ENCODE measurements around the gene THSD4. TPM values are rescaled to one million over a fixed set of nuclear protein-coding genes. Genes with fewer than 3 reads are reported as not detected.

Gene THSD4
- total and polyA plus RNA-seq, 2 of the 8 experiments (the other 6 are each of a cell fraction or from before 2014, with no cell fraction given): 2.5 to 6.2 TPM

DNA sequence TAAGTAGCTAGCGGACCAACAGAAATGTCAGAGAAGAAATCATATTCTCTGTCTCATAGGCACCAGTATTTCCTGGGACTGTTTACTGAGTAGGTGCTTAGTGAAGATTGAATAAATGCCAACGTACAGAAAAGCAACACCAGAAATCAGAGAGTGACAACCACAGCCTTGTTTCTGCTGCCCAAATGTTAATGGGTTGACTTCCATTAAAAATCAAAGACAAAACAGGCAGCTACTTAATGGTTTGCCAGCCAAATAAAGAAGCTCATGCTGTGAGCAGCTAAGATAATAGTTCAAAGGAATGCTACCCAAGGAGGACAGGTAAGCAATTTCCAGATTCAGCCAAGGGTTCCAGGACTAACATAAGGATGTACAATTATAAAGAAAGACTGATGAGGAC, 270.7 kb downstream of the THSD4 start:
- CTCF ChIA-PET (ENCODE audit: partially characterized antibody): interaction anchor here (0.7 to 4.0 kb wide), 25 partner anchors 9 to 783 kb away, joined by 3 to 61 read pairs (median 4); no protein-coding TSS in a partner anchor
- no peak for FAIRE-seq
- no peak for TF ChIP-seq CHD1 (IDR thresholded peaks at IDR 0.05; ENCODE audit: low read depth, low read length)
- TF ChIP-seq SP4 (IDR thresholded peaks at IDR 0.05; ENCODE audit: low read length): no peak
- TF ChIP-seq SP1 (IDR thresholded peaks at IDR 0.05; ENCODE audit: low read depth, low read length): no peak
- no peak for TF ChIP-seq FOSL1 (IDR thresholded peaks at IDR 0.05; ENCODE audit: insufficient read depth, low read depth, low read length)
- TF ChIP-seq, protein P1, sequence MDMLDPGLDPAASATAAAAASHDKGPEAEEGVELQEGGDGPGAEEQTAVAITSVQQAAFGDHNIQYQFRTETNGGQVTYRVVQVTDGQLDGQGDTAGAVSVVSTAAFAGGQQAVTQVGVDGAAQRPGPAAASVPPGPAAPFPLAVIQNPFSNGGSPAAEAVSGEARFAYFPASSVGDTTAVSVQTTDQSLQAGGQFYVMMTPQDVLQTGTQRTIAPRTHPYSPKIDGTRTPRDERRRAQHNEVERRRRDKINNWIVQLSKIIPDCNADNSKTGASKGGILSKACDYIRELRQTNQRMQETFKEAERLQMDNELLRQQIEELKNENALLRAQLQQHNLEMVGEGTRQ (IDR thresholded peaks at IDR 0.05; ENCODE audit: low read length): no peak
- TF ChIP-seq EP300 (IDR thresholded peaks at IDR 0.05; ENCODE audit: borderline replicate concordance in 1 of 2, low read depth in 2 of 2, low read length in 2 of 2): no peak
- no peak for TF ChIP-seq TAF1 (IDR thresholded peaks at IDR 0.05; ENCODE audit: low read depth, low read length)
- TF ChIP-seq, protein P2, sequence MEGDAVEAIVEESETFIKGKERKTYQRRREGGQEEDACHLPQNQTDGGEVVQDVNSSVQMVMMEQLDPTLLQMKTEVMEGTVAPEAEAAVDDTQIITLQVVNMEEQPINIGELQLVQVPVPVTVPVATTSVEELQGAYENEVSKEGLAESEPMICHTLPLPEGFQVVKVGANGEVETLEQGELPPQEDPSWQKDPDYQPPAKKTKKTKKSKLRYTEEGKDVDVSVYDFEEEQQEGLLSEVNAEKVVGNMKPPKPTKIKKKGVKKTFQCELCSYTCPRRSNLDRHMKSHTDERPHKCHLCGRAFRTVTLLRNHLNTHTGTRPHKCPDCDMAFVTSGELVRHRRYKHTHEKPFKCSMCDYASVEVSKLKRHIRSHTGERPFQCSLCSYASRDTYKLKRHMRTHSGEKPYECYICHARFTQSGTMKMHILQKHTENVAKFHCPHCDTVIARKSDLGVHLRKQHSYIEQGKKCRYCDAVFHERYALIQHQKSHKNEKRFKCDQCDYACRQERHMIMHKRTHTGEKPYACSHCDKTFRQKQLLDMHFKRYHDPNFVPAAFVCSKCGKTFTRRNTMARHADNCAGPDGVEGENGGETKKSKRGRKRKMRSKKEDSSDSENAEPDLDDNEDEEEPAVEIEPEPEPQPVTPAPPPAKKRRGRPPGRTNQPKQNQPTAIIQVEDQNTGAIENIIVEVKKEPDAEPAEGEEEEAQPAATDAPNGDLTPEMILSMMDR (IDR thresholded peaks at IDR 0.05; ENCODE audit: control extremely low read depth in 1 of 3, insufficient read depth in 1 of 3, low read depth in 1 of 3, low read length in 3 of 3): no peak
- no peak for TF ChIP-seq POLR2A (IDR thresholded peaks at IDR 0.05; ENCODE audit: control extremely low read depth in 1 of 2, low read depth in 2 of 2, low read length in 2 of 2)
- no peak for TF ChIP-seq EZH2 (IDR thresholded peaks at IDR 0.05; ENCODE audit: low read depth, low read length, severe bottlenecking)

More for the DNA sequence above, 270.7 kb downstream of the THSD4 start:
- 46% methylated on average over 2 of the region's 2 CpGs; no CpG with 5 or more reads in 1 of the 2 experiments for WGBS, 2 experiments (ENCODE audit: extremely low coverage in 1 of 2, insufficient coverage in 1 of 2, insufficient read length in 1 of 2, insufficient replicate concordance in 2 of 2, low coverage in 1 of 2, low lambda C conversion rate in 2 of 2, missing lambda C conversion rate in 1 of 2)
- POLR2A ChIA-PET (ENCODE audit: partially characterized antibody): interaction anchor here (0.6 to 1.9 kb wide), 4 partner anchors 10 to 415 kb away, joined by 3 to 5 read pairs (median 4); no protein-coding TSS in a partner anchor
- H3K79me1 ChIP-seq (ENCODE audit: low read depth, low read length): no peaks in the 10 kb centered on the region
- H2AK5ac ChIP-seq (ENCODE audit: low read depth, low read length): peak overlapping the region; percentile 44
- peak overlapping the region; percentile 74; the same call in 1 of the 2 replicates for H2BK5ac ChIP-seq (ENCODE audit: low read depth, low read length)
- H4K20me1 ChIP-seq (replicated peaks in 1 of 2; ENCODE audit: control insufficient read depth in 1 of 2, insufficient read depth in 2 of 2, low read length in 2 of 2): no peaks in the 10 kb centered on the region
- H3K23ac ChIP-seq (ENCODE audit: insufficient read length): no peak overlapping the region
- H3K14ac ChIP-seq (ENCODE audit: insufficient read length): no peak overlapping the region
- H3K4me1 ChIP-seq (replicated peaks in 1 of 4; ENCODE audit: control insufficient read depth in 3 of 4, insufficient read depth in 4 of 4, low read length in 3 of 4): peaks cover 15 to 24% (median 19%) of the 10 kb centered on the region in 4 experiments; a peak in 6 of 7 replicates
- H2BK120ac ChIP-seq (replicated peaks; ENCODE audit: low read depth, low read length): peak overlapping the region; percentile 44
- no peaks in the 10 kb centered on the region for H3K27me3 ChIP-seq (replicated peaks in 1 of 4; ENCODE audit: control insufficient read depth in 3 of 4, extremely low read depth in 1 of 4, insufficient read depth in 3 of 4, low read length in 3 of 4)
- peak overlapping the region; percentile 85 for H3K18ac ChIP-seq (ENCODE audit: extremely low read depth, low read length)
- peak overlapping the region; percentile 83 for H2BK20ac ChIP-seq (ENCODE audit: low read length)
- H4K91ac ChIP-seq (replicated peaks; ENCODE audit: insufficient read length, low read length): peak overlapping the region; percentile 61
- no peak overlapping the region for H2BK15ac ChIP-seq (ENCODE audit: low read length)
- no peaks in the 10 kb centered on the region for H3K36me3 ChIP-seq (ENCODE audit: control insufficient read depth in 2 of 4, insufficient read depth in 4 of 4, low read length in 3 of 4)
- no peak for DNase-seq (ENCODE audit: low read depth in 1 of 2, low spot score in 2 of 2)
- H3K23me2 ChIP-seq (ENCODE audit: low read depth, low read length): no peaks in the 10 kb centered on the region; the same call in 1 of the 2 replicates
- no peak overlapping the region for H4K8ac ChIP-seq (ENCODE audit: extremely low read depth, insufficient read depth, low read length)
- H3K56ac ChIP-seq (replicated peaks; ENCODE audit: insufficient read length, low read depth, low read length): no peak overlapping the region
- H3K4ac ChIP-seq (replicated peaks; ENCODE audit: insufficient read length, low read depth, low read length): no peak overlapping the region
- peak overlapping the region in 1 of 4 experiments; percentile 30; a peak in 3 of 8 replicates for H3K4me3 ChIP-seq (ENCODE audit: extremely low read depth in 1 of 4, insufficient read depth in 2 of 4, low read depth in 3 of 4, low read length in 4 of 4)
- no peak overlapping the region for H3K9ac ChIP-seq (replicated peaks in 1 of 4; ENCODE audit: extremely low read depth in 1 of 4, low read depth in 3 of 4, low read length in 3 of 4)
- H2BK12ac ChIP-seq (ENCODE audit: low read depth, low read length): peak overlapping the region; percentile 93
- H3K79me2 ChIP-seq (ENCODE audit: control insufficient read depth in 1 of 2, insufficient read depth in 2 of 2, low read length in 2 of 2): no peaks in the 10 kb centered on the region
- H3K9me3 ChIP-seq (ENCODE audit: insufficient read depth in 2 of 2, low read depth in 1 of 2, low read length in 1 of 2): no peaks in the 10 kb centered on the region
- H3K27ac ChIP-seq (ENCODE audit: low read depth, low read length): no peak overlapping the region
- H4K5ac ChIP-seq (ENCODE audit: insufficient read length, low read depth, low read length): peak overlapping the region; percentile 19
- no peak overlapping the region for H2AFZ ChIP-seq (ENCODE audit: low read length)
- H3K4me2 ChIP-seq (ENCODE audit: insufficient read depth in 1 of 2, low read depth in 2 of 2, low read length in 2 of 2): peak overlapping the region; percentile 36 to 75

All from H1 (cell line).